WTC11 (cell line): ENCODE data around the gene PRTFDC1. TPM values are rescaled to one million over a fixed set of nuclear protein-coding genes. Genes with fewer than 3 reads are reported as not detected.

Source experiments
- ATAC-seq: fragments of 200-7000 bp; cut with Tn5 transposase; 2 replicates; pipeline ENCODE4 v1.10.0; 2021; ENCODE audit warnings: mild to moderate bottlenecking, moderate library complexity
- CTCF ChIA-PET: fragments of 300-600 bp; sonication (Branson Sonifier 250); formaldehyde crosslinking; loops from one replicate; lab custom pipeline; 2021; ENCODE audit warnings: antibody characterized with exemption; lab: Charles Lee
- POLR2A ChIA-PET: fragments of 350-600 bp; sonication (Branson Sonifier 250); formaldehyde crosslinking; loops from one replicate; lab custom pipeline; 2021; ENCODE audit warnings: antibody characterized with exemption; lab: Charles Lee
- DNase-seq: peaks from one replicate; pipeline ENCODE4 v3.0.0; 2021; ENCODE audit warnings: low spot score
- H3K27ac Mint-ChIP-seq: 2 replicates; pipeline ENCODE4 v1.8.0; 2021; ENCODE audit warnings: mixed read lengths
- H3K27me3 Mint-ChIP-seq: 2 replicates; pipeline ENCODE4 v1.8.0; 2021; ENCODE audit warnings: low read depth, mild to moderate bottlenecking, moderate library complexity, mixed read lengths
- H3K36me3 Mint-ChIP-seq: 2 replicates; pipeline ENCODE4 v1.8.0; 2021; ENCODE audit warnings: mixed read lengths
- H3K4me1 Mint-ChIP-seq: 2 replicates; pipeline ENCODE4 v1.8.0; 2022; ENCODE audit warnings: mixed read lengths
- H3K4me3 Mint-ChIP-seq: 2 replicates; pipeline ENCODE4 v1.8.0; 2021; ENCODE audit warnings: mild to moderate bottlenecking, moderate library complexity, mixed read lengths
- H3K9me3 Mint-ChIP-seq: 2 replicates; pipeline ENCODE4 v1.8.0; 2021; ENCODE audit warnings: mixed read lengths
- ATF1 ChIP-seq: sonication (generic); formaldehyde crosslinking; IDR thresholded peaks from 2 replicates; pipeline ENCODE4 v1.8.1; 2023; ENCODE audit warnings: mild to moderate bottlenecking, moderate library complexity, missing genetic modification reagents
- CREM ChIP-seq: sonication (generic); formaldehyde crosslinking; IDR thresholded peaks from 2 replicates; pipeline ENCODE4 v1.8.1; 2022; ENCODE audit warnings: mild to moderate bottlenecking, missing genetic modification reagents, moderate library complexity
- ESRRA ChIP-seq: sonication (generic); formaldehyde crosslinking; IDR thresholded peaks from 2 replicates; pipeline ENCODE4 v1.8.1; 2022; ENCODE audit warnings: mild to moderate bottlenecking, missing genetic modification reagents, borderline replicate concordance
- GRHL2 ChIP-seq: fragments of 250-450 bp; sonication (Bioruptor Pico); IDR thresholded peaks from 2 replicates; pipeline ENCODE4 v1.8.0; 2022; ENCODE audit warnings: mild to moderate bottlenecking, moderate library complexity; ENCODE audit not compliant: insufficient replicate concordance, severe bottlenecking
- MYBL2 ChIP-seq: sonication (generic); formaldehyde crosslinking; IDR thresholded peaks from 2 replicates; pipeline ENCODE4 v1.8.1; 2023; ENCODE audit warnings: mild to moderate bottlenecking, moderate library complexity, missing genetic modification reagents
- OVOL2 ChIP-seq: fragments of 250-450 bp; sonication (Bioruptor Pico); IDR thresholded peaks from 2 replicates; pipeline ENCODE4 v1.9.0; 2021; ENCODE audit warnings: mild to moderate bottlenecking, borderline replicate concordance
- RELA ChIP-seq: sonication (generic); formaldehyde crosslinking; IDR thresholded peaks from 2 replicates; pipeline ENCODE4 v1.8.1; 2022; ENCODE audit warnings: missing genetic modification reagents, mild to moderate bottlenecking, borderline replicate concordance
- SMAD4 ChIP-seq: sonication (generic); formaldehyde crosslinking; IDR thresholded peaks from 2 replicates; pipeline ENCODE4 v1.8.0; 2022; ENCODE audit warnings: mild to moderate bottlenecking, missing genetic modification reagents
- SOX15 ChIP-seq: fragments of 250-450 bp; sonication (Bioruptor Pico); IDR thresholded peaks from 2 replicates; pipeline ENCODE4 v1.9.0; 2021; ENCODE audit warnings: mild to moderate bottlenecking
- TEAD4 ChIP-seq: sonication (generic); formaldehyde crosslinking; IDR thresholded peaks from 2 replicates; pipeline ENCODE4 v1.8.0; 2022; ENCODE audit warnings: mild to moderate bottlenecking, missing genetic modification reagents
- TP53 ChIP-seq: sonication (generic); formaldehyde crosslinking; IDR thresholded peaks from 2 replicates; pipeline ENCODE4 v1.8.1; 2023; ENCODE audit warnings: mild to moderate bottlenecking, missing genetic modification reagents
- ZNF423 ChIP-seq: fragments of 250-450 bp; sonication (Bioruptor Pico); IDR thresholded peaks from 2 replicates; pipeline ENCODE4 v2.1.2; 2022; ENCODE audit warnings: mild to moderate bottlenecking, moderate library complexity
- total RNA-seq: library from RNA; stranded (reverse); gene quantifications from 3 replicates; pipeline ENCODE4 v1.2.3, GENCODE V29; 2021
- TF ChIP-seq, protein P1 (sequence below): sonication (generic); formaldehyde crosslinking; IDR thresholded peaks from 2 replicates; pipeline ENCODE4 v1.8.1; 2023; ENCODE audit warnings: mild to moderate bottlenecking, missing genetic modification reagents, moderate library complexity
- TF ChIP-seq, protein P2 (sequence below): sonication (generic); formaldehyde crosslinking; conservative IDR thresholded peaks from 2 replicates; pipeline ENCODE4 v1.8.1; 2022; ENCODE audit warnings: mild to moderate bottlenecking, missing genetic modification reagents
- TF ChIP-seq, protein P3 (sequence below): sonication (generic); formaldehyde crosslinking; IDR thresholded peaks from 2 replicates; pipeline ENCODE4 v1.8.0; 2023; ENCODE audit warnings: missing genetic modification reagents
- TF ChIP-seq, protein P4 (sequence below): sonication (generic); formaldehyde crosslinking; IDR thresholded peaks from 2 replicates; pipeline ENCODE4 v1.8.1; 2023; ENCODE audit warnings: mild to moderate bottlenecking, missing genetic modification reagents, moderate library complexity
- TF ChIP-seq, protein P5 (sequence below): sonication (generic); formaldehyde crosslinking; IDR thresholded peaks from 2 replicates; pipeline ENCODE4 v1.8.1; 2022; ENCODE audit warnings: mild to moderate bottlenecking, missing genetic modification reagents, moderate library complexity, borderline replicate concordance
- TF ChIP-seq, protein P6 (sequence below): fragments of 250-450 bp; sonication (Bioruptor Pico); IDR thresholded peaks from 2 replicates; pipeline ENCODE4 v1.9.0; 2021; ENCODE audit warnings: mild to moderate bottlenecking
- TF ChIP-seq, protein P7 (sequence below): sonication (generic); formaldehyde crosslinking; IDR thresholded peaks from 2 replicates; pipeline ENCODE4 v1.8.1; 2023; ENCODE audit warnings: mild to moderate bottlenecking, moderate library complexity, missing genetic modification reagents
- TF ChIP-seq, protein P8 (sequence below): sonication (generic); formaldehyde crosslinking; IDR thresholded peaks from 2 replicates; pipeline ENCODE4 v1.8.0; 2022; ENCODE audit warnings: mild to moderate bottlenecking, missing genetic modification reagents

Gene PRTFDC1
- total RNA-seq, 1 experiment from 2014 or later = 6.1 TPM

DNA sequence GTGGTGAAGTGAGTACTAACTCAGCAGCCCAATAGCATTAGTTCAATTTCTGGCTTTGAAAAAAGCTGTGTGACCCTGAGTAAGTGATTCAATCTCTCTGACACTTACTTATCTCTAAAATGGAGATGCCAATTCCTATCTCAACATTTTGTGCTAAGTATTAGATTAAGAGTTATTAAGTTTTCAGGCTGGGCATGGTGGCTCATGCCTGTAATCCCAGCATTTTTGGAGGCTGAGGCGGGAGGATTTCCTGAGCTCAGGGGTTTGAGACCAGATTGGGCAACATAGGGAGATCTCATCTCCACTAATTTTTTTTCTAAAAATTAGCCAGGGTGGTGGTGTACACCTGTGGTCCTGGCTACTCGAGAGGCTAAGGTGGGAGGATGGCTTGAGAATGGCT, 109.5 kb downstream of the PRTFDC1 start:
- CTCF ChIA-PET = no interaction called here
- POLR2A ChIA-PET = no interaction called here
- Mint-ChIP-seq H3K4me1 (peaks cover 3% of the 10 kb centered on the region; the same call in 1 of the 2 replicates), H3K27me3 (no peaks in the 10 kb centered on the region), H3K36me3 (no peaks in the 10 kb centered on the region), H3K27ac (no peak overlapping the region), H3K9me3 (peaks cover 8% of the 10 kb centered on the region), H3K4me3 (no peak overlapping the region)
- TF ChIP-seq, protein P1, sequence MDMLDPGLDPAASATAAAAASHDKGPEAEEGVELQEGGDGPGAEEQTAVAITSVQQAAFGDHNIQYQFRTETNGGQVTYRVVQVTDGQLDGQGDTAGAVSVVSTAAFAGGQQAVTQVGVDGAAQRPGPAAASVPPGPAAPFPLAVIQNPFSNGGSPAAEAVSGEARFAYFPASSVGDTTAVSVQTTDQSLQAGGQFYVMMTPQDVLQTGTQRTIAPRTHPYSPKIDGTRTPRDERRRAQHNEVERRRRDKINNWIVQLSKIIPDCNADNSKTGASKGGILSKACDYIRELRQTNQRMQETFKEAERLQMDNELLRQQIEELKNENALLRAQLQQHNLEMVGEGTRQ (CRISPR knock-in tag) = no peak
- TF ChIP-seq, protein P2, sequence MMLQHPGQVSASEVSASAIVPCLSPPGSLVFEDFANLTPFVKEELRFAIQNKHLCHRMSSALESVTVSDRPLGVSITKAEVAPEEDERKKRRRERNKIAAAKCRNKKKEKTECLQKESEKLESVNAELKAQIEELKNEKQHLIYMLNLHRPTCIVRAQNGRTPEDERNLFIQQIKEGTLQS (CRISPR knock-in tag) = no peak
- TF ChIP-seq, protein P3, sequence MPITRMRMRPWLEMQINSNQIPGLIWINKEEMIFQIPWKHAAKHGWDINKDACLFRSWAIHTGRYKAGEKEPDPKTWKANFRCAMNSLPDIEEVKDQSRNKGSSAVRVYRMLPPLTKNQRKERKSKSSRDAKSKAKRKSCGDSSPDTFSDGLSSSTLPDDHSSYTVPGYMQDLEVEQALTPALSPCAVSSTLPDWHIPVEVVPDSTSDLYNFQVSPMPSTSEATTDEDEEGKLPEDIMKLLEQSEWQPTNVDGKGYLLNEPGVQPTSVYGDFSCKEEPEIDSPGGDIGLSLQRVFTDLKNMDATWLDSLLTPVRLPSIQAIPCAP (CRISPR knock-in tag) = no peak
- no peak for TF ChIP-seq MYBL2 (CRISPR knock-in tag)
- no peak for DNase-seq
- ATAC-seq = no peak

DNA sequence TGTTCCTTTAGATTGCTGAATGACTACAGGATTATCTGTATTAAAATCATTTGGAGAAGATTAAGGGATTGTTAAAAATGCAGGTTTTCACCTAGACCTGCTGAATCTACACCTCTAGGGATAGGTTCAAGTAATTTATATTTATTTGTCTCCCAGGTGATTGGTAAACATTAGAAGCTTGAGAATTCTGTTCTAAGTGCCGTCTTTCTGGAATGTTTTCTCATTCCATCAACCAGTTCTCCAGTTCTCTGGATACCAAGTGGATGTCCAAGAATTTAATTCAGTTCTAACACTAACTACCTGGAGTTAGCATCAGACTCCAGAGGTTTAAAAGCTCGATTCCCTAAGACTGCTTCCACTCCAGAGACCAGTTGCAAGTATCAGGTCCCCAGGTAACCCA, 110.9 kb downstream of the PRTFDC1 start:
- H3K36me3 Mint-ChIP-seq = no peaks in the 10 kb centered on the region
- no peak overlapping the region for H3K27ac Mint-ChIP-seq
- no peaks in the 10 kb centered on the region for H3K27me3 Mint-ChIP-seq
- no peaks in the 10 kb centered on the region for H3K4me1 Mint-ChIP-seq
- ChIA-PET POLR2A (no interaction called here), CTCF (no interaction called here)
- no peak overlapping the region for H3K4me3 Mint-ChIP-seq
- peaks cover 8% of the 10 kb centered on the region for H3K9me3 Mint-ChIP-seq
- ATAC-seq (no peak), DNase-seq (no peak)
- TF ChIP-seq, protein P4, sequence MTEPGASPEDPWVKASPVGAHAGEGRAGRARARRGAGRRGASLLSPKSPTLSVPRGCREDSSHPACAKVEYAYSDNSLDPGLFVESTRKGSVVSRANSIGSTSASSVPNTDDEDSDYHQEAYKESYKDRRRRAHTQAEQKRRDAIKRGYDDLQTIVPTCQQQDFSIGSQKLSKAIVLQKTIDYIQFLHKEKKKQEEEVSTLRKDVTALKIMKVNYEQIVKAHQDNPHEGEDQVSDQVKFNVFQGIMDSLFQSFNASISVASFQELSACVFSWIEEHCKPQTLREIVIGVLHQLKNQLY (CRISPR knock-in tag) = no peak
- TF ChIP-seq RELA (CRISPR knock-in tag) (no peak), ESRRA (CRISPR knock-in tag) (no peak), CREM (CRISPR knock-in tag) (no peak), ATF1 (CRISPR knock-in tag) (no peak), TEAD4 (no peak), ZNF423 (CRISPR knock-in tag) (no peak)
- TF ChIP-seq, protein P5, sequence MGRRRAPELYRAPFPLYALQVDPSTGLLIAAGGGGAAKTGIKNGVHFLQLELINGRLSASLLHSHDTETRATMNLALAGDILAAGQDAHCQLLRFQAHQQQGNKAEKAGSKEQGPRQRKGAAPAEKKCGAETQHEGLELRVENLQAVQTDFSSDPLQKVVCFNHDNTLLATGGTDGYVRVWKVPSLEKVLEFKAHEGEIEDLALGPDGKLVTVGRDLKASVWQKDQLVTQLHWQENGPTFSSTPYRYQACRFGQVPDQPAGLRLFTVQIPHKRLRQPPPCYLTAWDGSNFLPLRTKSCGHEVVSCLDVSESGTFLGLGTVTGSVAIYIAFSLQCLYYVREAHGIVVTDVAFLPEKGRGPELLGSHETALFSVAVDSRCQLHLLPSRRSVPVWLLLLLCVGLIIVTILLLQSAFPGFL (CRISPR knock-in tag) = no peak
- TF ChIP-seq, protein P6, sequence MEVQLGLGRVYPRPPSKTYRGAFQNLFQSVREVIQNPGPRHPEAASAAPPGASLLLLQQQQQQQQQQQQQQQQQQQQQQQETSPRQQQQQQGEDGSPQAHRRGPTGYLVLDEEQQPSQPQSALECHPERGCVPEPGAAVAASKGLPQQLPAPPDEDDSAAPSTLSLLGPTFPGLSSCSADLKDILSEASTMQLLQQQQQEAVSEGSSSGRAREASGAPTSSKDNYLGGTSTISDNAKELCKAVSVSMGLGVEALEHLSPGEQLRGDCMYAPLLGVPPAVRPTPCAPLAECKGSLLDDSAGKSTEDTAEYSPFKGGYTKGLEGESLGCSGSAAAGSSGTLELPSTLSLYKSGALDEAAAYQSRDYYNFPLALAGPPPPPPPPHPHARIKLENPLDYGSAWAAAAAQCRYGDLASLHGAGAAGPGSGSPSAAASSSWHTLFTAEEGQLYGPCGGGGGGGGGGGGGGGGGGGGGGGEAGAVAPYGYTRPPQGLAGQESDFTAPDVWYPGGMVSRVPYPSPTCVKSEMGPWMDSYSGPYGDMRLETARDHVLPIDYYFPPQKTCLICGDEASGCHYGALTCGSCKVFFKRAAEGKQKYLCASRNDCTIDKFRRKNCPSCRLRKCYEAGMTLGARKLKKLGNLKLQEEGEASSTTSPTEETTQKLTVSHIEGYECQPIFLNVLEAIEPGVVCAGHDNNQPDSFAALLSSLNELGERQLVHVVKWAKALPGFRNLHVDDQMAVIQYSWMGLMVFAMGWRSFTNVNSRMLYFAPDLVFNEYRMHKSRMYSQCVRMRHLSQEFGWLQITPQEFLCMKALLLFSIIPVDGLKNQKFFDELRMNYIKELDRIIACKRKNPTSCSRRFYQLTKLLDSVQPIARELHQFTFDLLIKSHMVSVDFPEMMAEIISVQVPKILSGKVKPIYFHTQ (CRISPR knock-in tag) = no peak

DNA sequence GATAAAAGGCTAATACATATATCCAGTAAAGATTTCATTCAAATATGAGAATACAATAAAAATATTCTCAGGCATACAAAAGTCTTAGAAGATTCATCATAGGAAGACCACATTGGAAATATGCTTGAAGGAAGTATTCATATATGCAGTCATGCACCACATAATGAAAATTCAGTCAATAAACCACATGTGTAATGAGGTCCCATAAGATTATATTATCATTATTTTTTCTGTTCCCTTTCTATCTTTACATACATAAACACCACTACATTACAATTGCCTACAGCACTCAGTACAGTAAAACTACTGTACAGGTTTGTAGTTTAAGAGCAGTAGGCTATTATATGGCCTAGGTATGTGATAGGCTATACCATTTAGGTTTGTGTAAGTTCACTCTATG, 111.6 kb downstream of the PRTFDC1 start:
- Mint-ChIP-seq H3K9me3 (peaks cover 4% of the 10 kb centered on the region; the same call in 1 of the 2 replicates), H3K36me3 (no peaks in the 10 kb centered on the region), H3K27ac (no peak overlapping the region), H3K4me1 (no peaks in the 10 kb centered on the region), H3K27me3 (no peaks in the 10 kb centered on the region; the same call in 1 of the 2 replicates), H3K4me3 (no peak overlapping the region)
- no peak for DNase-seq
- POLR2A ChIA-PET = no interaction called here
- ATAC-seq = no peak
- CTCF ChIA-PET = no interaction called here
- TF ChIP-seq TP53 (CRISPR knock-in tag) (no peak), MYBL2 (CRISPR knock-in tag) (no peak), SOX15 (no peak), OVOL2 (CRISPR knock-in tag) (no peak), SMAD4 (CRISPR knock-in tag) (no peak), GRHL2 (no peak)
- TF ChIP-seq, protein P7, sequence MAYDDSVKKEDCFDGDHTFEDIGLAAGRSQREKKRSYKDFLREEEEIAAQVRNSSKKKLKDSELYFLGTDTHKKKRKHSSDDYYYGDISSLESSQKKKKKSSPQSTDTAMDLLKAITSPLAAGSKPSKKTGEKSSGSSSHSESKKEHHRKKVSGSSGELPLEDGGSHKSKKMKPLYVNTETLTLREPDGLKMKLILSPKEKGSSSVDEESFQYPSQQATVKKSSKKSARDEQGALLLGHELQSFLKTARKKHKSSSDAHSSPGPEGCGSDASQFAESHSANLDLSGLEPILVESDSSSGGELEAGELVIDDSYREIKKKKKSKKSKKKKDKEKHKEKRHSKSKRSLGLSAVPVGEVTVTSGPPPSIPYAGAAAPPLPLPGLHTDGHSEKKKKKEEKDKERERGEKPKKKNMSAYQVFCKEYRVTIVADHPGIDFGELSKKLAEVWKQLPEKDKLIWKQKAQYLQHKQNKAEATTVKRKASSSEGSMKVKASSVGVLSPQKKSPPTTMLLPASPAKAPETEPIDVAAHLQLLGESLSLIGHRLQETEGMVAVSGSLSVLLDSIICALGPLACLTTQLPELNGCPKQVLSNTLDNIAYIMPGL (CRISPR knock-in tag) = no peak
- TF ChIP-seq, protein P8, sequence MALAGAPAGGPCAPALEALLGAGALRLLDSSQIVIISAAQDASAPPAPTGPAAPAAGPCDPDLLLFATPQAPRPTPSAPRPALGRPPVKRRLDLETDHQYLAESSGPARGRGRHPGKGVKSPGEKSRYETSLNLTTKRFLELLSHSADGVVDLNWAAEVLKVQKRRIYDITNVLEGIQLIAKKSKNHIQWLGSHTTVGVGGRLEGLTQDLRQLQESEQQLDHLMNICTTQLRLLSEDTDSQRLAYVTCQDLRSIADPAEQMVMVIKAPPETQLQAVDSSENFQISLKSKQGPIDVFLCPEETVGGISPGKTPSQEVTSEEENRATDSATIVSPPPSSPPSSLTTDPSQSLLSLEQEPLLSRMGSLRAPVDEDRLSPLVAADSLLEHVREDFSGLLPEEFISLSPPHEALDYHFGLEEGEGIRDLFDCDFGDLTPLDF (CRISPR knock-in tag) = no peak
- TF ChIP-seq, protein P6 (CRISPR knock-in tag) = no peak
